Astrocyte of the cerebellum (primary cell): ENCODE measurements around the gene ZBED4.

ENCODE experiments used
- DNase-seq: peaks from one replicate; pipeline ENCODE4 v3.0.0-alpha.2; 2011; ENCODE audit warnings: low read depth
- H3K4me3 ChIP-seq: 2 replicates; pipeline ENCODE4 v1.5.1; 2011; ENCODE audit warnings: mild to moderate bottlenecking, low read depth, low read length, moderate library complexity
- in situ Hi-C: cut with HindIII; loops from 2 replicates; pipeline ENCODE4 v1.10.0; 2017; ENCODE audit warnings: low sequenced_read_pairs
- TF ChIP-seq, protein P1 (sequence below): IDR thresholded peaks from 2 replicates; pipeline ENCODE4 v1.5.1; 2012; ENCODE audit warnings: low read length, low read depth, moderate library complexity, mild to moderate bottlenecking; ENCODE audit errors: missing control alignments

Gene ZBED4

DNA sequence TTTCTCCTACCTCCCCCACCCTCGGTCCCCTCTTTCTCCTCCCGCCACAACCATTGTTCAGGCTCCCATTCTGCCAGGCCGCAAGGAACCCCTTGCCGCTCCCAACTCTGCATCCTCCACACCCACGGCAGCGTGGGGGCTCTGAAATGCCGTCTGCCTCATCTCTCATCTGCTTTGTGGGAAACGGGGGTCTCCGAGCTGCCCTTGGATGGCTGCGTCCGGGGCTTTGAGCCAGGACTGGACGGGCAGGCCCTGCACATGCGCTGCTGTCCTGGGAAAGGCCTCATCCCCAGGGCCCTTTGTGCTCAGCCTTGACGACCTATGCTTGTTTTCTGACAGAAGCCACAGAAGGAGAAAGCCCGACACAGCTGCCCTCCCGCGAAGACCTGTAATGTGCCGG is 73.3 kb downstream of the ZBED4 start:
- TF ChIP-seq, protein P1, sequence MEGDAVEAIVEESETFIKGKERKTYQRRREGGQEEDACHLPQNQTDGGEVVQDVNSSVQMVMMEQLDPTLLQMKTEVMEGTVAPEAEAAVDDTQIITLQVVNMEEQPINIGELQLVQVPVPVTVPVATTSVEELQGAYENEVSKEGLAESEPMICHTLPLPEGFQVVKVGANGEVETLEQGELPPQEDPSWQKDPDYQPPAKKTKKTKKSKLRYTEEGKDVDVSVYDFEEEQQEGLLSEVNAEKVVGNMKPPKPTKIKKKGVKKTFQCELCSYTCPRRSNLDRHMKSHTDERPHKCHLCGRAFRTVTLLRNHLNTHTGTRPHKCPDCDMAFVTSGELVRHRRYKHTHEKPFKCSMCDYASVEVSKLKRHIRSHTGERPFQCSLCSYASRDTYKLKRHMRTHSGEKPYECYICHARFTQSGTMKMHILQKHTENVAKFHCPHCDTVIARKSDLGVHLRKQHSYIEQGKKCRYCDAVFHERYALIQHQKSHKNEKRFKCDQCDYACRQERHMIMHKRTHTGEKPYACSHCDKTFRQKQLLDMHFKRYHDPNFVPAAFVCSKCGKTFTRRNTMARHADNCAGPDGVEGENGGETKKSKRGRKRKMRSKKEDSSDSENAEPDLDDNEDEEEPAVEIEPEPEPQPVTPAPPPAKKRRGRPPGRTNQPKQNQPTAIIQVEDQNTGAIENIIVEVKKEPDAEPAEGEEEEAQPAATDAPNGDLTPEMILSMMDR, result no peak
- no peak for DNase-seq
- no peak overlapping the region for H3K4me3 ChIP-seq
- in situ Hi-C loops, result no loop called here

DNA sequence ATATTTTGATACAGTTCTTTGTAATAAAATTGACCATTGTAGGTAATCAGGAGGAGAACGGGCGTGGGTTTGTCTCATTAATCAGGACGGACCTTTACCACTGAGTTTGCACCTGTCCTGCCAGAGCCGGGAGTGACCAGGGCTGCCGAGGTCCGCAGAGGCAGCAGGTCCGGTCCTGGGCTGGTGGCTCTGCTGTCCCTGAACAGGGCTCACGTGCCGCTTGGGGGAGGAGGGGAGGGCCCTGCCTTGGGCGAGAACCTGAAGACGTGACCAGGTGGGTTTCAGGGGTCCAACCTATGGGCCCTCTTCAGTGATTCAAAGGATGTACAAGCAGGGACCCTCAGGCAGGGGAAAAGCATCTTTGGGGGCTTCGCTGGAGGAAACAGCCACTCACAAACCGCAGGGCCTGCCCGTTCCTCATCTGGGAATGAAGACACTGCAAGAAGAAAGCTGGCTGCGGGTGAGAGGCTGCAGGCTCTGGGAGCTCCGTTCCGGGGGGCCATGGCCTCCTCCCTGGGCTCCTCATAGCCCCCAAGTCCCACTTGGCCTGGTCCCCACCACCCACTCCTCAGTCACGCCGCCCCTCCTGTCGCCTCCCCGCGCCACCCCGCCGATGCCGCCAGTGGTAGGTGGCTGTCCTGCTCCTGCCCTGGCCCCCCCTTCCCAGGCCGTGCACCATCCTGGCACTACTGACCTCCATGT is 74.0 kb downstream of the ZBED4 start:
- DNase-seq, result no peak
- in situ Hi-C loops, result no loop called here
- no peak overlapping the region for H3K4me3 ChIP-seq
- TF ChIP-seq, protein P1, result no peak

DNA sequence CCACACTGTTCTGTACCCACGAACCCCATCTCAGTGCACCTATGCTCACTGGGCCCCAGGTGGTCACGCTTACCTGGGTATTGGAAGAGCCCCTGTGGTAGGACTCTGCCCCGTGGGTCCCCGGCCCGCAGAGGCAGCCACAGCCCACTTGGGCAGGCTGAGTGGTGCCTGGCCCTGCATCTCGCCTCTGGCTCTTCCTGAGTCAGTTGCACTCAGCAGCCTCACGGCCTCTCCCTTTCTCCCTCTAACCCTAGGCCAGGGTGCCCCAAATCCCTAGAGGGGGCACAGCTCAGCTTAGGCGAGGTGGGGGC is 74.5 kb downstream of the ZBED4 start:
- in situ Hi-C loops, result no loop called here
- no peak overlapping the region for H3K4me3 ChIP-seq
- no peak for DNase-seq
- TF ChIP-seq, protein P1, result no peak

DNA sequence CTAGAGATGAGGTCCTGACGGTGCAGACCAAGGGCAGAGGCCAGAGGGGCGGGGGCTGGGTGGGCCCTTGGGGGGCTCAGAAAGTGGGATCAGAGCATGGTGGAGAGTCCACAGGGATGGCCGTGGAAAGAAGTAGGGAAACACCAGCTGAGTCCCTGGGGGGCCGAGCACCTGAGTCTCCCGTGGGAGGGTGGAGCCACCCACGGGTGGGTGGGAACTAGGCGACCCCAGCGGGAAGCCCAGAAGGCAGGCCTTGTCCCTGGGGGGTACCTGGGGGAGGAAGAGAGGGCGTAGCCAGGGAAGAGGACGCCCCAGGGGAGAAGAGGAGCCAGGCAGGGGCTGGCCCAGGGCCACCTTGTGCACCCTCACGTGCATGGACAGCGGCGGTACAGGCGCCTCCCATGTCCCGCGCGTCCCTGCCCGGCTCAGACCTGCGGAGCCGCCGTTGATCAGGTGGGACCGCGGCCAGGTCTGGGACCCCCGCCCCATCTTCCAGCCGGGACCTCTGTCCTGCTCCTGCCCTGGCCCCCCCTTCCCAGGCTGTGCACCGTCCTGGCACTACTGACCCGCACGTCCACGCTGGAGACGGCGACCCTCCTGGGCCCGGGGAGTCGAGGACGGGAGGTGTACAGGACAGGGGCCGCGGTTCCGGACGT is 75.0 kb downstream of the ZBED4 start:
- in situ Hi-C loops, result no loop called here
- H3K4me3 ChIP-seq, result no peak overlapping the region
- TF ChIP-seq, protein P1, result no peak
- no peak for DNase-seq

DNA sequence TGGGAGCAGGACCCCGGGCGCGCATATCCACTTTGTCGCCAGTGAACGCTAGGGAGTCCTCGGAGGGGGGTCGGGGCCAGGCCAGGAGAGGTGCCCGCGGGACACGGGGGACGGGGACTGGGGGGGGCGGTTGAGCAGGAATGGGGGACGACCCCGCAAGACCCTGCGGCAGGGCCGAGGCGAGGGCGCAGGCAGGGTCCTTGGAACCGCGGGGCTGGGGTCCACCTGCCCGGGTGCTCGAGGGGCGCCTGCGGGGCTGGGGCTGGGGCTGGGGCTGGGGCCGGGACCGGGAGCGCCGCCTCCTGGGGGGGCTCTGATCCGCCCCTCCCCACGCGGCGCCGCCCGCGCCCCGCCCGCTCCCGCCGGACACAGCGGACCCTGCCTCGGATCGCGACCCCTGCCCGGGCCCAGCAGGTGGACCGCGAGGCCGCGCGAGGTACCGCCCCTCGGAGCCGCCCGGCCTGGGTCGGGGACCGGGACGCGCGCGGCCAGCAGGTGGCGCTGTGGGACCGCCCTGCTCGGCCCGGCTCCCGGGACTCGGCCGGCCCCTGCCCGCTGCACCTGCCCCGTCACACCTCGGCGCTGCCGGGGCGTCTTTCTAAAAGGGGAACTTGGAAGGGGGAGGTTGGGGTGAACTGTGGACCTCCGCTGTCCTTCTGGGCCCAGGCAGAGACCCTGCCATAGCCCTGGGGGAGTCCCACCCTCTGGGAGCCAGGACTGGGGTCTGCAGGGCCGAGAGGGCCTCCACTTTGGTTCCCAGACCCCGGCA is 75.8 kb downstream of the ZBED4 start:
- in situ Hi-C loops, result no loop called here
- H3K4me3 ChIP-seq, result no peak overlapping the region
- TF ChIP-seq, protein P1, result peak; percentile 46
- no peak for DNase-seq

DNA sequence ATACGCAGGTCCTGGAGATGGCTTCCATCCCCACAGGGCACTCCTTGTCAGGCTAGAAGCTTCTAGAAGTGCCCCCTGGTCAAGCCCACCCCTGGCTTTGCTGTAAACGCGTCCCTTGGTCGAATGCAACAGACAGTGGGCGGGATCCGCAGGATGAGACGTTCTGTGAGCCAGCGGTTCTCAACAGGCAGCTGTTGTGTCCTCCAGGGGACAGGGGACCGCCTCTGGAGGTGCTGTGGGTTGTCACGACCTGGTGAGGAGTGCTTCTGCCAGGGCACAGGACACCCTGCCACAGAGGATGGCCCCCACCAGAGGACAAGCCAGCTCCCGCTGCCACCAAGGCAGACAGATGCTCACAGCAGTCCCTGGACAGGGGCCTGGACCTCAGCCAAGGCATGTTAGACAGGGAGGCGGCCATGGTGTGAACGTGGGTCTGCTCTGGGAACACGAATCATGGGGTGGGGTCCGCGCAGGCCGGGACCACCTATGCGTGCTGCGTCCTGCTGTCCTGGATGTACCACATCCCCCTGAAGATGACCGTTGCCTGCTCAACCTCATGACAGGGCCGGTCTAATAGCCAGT is 76.4 kb downstream of the ZBED4 start:
- DNase-seq, result no peak
- in situ Hi-C loops, result loop anchor here (10.0 kb wide), 1 partner anchor 85 kb away; the partner anchor contains the start of gene IL17REL
- no peak overlapping the region for H3K4me3 ChIP-seq
- TF ChIP-seq, protein P1, result no peak
